Fibroblast of peridontal ligament (primary cell): ENCODE data around the gene SCAPER.

ENCODE experiments used
- DNase-seq: peaks from one replicate; pipeline ENCODE4 v3.0.0-alpha.2; 2010; ENCODE audit errors: extremely low read depth

The SCAPER gene, protein sequence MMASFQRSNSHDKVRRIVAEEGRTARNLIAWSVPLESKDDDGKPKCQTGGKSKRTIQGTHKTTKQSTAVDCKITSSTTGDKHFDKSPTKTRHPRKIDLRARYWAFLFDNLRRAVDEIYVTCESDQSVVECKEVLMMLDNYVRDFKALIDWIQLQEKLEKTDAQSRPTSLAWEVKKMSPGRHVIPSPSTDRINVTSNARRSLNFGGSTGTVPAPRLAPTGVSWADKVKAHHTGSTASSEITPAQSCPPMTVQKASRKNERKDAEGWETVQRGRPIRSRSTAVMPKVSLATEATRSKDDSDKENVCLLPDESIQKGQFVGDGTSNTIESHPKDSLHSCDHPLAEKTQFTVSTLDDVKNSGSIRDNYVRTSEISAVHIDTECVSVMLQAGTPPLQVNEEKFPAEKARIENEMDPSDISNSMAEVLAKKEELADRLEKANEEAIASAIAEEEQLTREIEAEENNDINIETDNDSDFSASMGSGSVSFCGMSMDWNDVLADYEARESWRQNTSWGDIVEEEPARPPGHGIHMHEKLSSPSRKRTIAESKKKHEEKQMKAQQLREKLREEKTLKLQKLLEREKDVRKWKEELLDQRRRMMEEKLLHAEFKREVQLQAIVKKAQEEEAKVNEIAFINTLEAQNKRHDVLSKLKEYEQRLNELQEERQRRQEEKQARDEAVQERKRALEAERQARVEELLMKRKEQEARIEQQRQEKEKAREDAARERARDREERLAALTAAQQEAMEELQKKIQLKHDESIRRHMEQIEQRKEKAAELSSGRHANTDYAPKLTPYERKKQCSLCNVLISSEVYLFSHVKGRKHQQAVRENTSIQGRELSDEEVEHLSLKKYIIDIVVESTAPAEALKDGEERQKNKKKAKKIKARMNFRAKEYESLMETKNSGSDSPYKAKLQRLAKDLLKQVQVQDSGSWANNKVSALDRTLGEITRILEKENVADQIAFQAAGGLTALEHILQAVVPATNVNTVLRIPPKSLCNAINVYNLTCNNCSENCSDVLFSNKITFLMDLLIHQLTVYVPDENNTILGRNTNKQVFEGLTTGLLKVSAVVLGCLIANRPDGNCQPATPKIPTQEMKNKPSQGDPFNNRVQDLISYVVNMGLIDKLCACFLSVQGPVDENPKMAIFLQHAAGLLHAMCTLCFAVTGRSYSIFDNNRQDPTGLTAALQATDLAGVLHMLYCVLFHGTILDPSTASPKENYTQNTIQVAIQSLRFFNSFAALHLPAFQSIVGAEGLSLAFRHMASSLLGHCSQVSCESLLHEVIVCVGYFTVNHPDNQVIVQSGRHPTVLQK (N-terminal part only)

DNA sequence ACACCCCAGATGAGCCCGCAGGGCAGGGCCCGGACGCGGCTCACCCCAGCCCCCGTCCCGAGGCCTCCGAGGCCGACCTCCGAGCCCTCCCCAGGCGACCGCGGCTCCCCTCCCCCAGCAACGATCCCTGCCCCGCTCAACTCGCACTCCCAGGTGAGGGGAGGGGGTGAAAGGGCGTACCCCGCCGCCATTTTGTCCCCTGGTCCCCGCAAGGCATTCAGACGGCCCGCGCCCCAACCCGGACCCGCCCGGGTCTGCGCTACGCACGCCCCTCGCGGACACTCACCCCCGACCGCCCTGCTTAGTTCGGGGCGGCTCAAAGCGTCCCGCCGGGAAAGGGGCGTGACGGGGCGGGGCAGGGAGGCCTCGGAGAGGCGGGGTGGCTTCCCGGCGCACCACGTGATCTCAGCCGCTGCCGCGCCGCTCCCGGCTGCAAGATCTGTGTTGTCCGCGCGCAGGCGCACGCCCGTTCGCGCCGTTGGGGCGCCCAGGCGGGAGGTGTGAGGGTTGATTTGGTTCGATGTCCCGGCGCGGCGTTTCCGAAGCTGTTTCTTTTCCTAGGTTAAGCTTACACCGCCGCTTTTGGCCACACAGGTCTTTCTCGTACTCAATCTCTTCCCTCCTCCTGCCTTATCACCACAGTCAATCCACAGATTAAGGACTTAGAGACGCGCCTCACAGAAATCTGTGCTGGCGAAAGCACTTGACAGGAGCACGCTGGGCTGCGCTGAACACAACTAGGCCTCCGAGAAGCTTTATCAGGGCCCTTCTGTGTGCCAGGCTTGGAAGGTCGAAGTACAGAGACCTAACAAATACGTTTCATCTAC, at the start of gene SCAPER:
SCAPER (minus strand) TSS at position 328 of the 827 bp plus-strand sequence. CDS start 21,523 bp downstream, outside the sequence.
- peak; percentile 75 for DNase-seq

DNA sequence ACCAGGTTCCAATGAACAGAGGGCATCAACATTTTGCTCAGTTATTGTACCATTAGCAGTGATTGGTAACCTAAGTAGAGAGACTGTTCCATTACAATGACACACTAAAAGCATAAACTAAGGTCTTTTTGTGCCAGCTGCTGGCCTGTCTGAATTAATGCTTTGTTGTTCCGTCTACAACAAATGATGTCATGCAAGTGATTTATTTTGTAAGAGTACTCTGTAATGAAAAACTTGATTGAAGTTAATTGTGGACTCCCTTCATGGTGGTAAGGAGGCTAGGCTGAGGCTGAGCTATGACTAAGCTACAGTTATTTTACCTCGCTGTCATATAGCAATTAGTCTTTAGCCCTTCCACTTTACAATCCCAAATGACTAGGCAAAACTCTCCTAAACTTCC, 49.6 kb upstream of the SCAPER start:
- DNase-seq = no peak

DNA sequence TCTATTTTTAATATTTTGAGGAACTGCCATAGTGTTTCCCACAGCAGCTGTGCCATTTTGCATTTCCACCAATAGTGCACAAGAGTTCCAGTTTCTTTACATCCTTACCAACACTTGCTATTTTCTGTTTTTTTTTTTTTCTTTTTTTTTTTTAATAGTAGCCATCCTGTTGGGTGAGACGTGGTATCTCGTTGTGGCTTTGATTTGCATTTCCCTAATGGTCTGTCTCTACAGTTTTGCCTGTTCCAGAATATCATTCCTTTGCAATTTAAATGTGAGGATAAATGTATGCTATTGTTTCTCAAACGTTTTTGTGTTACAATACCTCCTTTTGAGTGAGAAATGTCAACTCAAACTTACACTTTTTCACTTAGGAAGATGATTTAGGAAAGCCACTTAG, 48.8 kb upstream of the SCAPER start:
- DNase-seq = no peak

DNA sequence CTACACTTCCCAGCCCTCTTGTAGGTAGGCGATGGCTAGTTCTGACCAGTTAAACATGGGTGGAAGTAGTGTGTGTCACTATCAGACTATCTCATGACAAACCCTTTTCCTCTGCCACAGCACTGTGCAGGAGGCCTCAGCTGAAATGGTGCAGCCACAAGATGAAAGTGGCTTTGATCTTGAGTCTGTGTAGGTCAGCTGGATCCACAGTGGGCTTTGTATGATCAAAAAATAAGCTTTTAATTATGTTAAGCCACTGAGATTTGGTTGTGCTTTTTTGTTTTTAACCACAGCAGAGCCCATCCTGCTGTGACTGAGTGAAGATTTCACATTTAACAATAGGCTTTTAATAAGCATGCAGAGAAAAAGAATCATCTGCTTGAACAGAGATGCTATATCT, 46.1 kb upstream of the SCAPER start:
- no peak for DNase-seq

DNA sequence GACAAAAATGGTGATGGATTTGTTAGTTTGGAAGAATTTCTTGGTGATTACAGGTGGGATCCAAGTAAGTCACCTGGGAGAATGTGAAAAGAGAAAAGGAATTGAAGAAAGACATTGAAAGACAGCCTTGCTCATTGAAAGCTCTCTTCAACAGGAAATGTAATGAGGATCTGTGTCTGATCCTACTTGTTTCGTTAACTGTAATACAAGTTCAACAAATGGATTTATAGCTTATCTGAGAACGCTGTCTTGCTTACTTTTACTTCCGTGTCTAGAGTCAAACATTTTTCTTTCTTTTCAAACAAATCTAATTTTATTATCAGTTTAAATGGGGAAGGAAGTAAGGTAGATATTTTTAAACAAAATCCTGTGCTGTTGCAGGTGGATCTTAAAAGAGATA, 42.3 kb upstream of the SCAPER start:
- DNase-seq = no peak

DNA sequence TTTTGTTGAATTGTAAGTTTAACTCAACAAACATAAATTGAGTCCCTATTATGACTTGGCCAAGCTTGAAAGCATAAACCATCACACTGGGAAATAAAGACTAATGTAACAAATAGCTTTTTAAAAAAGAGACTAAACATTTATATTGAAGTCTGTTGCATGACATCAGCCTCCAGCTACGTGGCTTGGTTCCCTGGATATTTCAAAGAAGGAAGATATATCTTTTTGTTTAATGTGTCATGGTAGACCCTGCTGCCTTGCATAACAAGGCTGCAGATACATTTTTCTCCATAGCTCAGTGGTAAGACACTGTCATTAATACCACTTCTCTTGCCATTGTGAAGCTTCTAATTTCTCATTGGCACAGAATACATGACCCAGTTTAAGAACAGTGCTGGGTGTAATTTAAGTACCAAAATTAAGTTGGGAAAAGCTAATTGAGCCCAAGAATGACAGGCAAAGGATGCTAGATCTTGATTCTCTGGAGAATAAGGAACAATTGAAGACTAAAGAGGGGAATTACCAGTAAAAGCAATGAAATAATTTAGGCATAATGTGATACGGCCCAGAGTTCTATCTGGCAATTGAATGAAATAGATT, 40.5 kb upstream of the SCAPER start:
- DNase-seq = no peak

DNA sequence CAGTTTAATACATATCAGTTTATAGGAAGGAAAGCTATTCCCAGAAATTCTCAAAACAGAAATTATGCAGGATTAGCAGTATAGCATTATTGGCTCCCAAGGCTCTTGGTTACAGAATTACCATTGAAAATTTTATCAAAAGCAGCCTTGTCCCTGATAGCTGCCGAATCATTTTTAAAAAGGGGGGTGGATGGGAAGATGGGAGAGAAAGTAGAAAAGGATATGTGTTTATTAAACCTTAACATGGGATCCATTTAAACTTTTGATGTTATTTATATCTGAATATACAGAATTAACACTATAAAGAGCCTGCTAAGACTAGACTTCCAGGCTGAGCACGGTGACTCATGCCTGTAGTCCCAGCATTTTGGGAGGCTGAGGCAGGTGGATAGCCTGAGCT, 37.2 kb upstream of the SCAPER start:
- no peak for DNase-seq

DNA sequence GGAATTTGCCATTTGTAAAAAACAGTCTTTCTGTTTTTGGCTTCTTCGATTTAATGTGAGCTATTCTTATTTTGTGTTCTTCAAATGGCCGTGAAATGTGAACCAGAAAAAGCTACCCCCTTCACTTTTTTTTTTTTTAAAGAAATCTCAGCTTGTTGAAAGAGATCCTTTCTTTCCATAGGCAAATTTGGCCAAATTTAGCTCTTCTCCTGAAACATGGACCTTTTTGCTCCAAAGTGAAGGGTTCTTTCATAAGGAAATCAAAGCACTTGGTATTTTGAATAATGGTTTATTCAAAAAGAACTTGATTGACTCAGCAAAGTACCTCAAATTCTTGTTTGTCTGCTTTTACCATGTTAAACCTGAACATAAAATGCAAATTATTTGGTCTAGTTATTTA, 36.5 kb upstream of the SCAPER start:
- no peak for DNase-seq

DNA sequence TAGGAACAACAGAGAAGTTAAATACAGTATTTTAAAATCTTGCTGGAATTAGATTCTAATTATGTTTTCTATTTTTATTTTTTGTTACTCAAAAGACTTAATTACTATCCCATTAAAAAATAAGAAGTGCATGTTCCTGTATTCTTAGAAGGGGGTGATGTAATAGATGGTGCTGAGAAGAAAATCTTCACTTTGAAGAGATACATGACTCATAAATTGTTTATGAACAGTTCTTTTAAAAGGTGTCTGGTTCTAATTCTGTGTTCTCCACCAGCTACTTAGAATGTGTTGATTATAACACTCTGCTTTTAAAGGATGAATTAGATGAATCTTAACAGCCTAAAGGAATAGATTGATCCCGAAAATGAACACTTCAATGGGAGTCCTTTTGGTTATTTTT, 34.6 kb upstream of the SCAPER start:
- DNase-seq = peak; percentile 2

DNA sequence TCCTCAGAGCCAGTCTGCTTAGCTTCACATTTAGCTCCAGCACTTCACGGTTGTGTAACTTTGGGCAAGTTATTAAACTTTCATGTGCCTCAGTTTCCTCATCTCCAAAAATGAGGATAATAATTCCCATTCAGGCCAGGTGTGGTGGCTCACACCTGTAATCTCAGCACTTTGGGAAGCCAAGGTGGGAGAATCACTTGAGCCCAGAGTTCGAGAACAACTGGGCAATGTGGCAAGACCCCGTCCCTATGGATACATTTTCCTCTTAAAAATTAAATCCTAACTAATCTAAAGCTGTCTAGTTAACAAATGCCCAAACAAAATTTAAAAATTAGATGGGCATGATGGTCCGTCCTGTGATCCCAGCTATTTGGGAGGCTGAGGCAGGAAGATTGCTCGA, 33.6 kb upstream of the SCAPER start:
- no peak for DNase-seq

DNA sequence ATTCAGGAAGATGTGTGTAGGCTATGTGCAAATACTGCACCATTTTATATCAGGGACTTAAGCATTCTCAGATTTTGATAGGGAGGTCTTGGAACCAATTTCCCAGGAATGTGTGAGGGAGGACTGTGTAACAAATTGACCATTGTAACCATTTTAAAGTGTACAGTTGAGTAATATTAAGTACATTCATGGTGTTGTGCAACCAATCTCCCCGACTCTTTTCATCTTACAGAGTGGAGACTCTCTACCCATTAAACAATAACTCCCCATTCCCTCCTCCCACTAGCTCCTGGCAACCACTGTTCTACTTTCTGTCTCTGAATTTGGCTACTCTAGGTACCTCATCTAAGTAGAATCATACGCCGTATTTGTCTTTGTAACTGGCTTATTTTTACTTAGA, 31.5 kb upstream of the SCAPER start:
- DNase-seq = no peak

DNA sequence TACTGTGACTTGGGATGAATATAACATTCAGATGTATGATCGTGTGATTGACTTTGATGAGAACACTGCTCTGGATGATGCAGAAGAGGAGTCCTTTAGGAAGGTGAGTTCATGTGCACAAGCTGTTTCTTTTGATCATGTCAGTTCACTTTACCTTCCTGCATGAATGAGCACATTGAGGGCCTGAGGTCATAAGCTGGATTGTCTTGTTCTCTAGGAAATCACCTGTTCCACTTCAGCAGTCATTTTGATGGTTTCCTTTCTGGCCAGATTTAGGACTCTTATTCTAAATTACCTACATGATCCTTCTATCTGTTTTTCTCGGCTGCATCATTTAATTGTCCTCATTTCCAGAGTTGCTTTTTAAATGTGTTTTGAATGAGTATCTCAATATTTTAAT, 30.5 kb upstream of the SCAPER start:
- no peak for DNase-seq

DNA sequence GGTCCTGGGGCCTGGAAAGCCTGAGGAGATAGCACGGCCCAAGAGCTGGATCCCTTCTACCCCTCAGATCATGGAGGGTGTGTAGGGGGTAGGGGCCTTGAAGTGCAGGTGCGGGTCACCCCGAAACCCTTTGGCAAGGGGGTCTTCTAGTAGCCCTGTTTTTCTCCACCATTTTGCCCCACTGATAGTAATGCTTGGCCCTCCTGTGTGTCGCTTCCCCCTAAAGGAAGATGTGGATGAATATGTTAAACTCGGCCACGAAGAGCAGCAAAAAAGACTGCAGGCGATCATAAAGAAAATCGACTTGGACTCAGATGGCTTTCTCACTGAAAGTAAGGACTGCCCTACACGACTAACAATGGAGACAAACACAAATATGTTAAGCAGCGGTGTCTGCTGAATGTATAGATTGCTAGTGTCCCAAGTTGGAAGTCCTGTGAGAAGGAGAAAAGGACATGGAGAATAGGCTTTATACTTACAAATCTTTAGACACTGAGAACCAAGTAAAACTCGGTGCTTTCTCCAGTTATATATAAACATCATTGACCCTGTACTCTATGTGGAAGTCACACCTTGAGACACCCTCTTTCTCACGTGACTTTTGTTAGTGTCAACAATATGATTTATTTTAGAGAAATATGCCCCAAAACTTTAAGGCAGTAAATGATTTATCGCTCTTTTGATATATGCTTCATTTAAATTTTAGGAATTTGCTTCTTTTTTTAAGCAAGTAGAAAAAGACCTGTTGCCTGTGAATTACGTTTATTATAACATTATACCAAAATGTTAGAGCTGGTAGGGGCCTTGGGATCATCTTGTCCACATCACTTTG, 27.2 kb upstream of the SCAPER start:
- peak; percentile 24 for DNase-seq

DNA sequence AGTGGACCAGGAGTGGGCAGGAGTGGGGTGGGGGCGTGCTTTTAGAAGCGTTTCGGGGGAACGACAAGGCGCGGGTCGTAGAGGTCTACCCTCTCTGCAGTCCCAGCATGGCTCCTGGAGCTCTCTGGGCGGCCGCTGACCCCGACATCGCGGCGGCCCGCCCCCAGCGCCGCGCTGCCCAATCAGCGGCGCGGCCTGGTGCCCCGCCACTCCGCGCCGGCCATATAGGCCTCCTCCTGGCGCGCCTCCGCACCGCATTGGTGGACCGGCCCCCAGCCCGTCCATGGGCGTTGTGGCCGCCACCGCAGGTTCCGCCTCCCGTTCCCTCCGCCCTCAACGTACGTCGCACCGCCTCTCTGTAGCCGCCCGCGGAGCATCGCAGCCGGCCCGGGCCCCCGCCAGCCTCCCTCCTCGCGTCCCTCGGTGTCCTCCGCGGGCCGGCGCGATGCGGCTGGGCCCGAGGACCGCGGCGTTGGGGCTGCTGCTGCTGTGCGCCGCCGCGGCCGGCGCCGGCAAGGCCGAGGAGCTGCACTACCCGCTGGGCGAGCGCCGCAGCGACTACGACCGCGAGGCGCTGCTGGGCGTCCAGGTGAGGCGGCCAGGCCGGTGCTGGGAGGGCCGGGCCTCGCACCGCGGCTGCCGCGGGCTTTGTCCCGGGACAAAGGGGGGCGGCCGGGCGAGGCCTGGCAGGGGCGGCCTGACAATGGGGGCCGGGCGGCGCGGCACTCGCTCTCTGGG, 26.4 kb upstream of the SCAPER start, which contains the start of gene RCN2:
RCN2 (plus strand) TSS at position 353 of the 738 bp plus-strand sequence; CDS start at position 446, 93 bp downstream.
- DNase-seq = peak; percentile 85

DNA sequence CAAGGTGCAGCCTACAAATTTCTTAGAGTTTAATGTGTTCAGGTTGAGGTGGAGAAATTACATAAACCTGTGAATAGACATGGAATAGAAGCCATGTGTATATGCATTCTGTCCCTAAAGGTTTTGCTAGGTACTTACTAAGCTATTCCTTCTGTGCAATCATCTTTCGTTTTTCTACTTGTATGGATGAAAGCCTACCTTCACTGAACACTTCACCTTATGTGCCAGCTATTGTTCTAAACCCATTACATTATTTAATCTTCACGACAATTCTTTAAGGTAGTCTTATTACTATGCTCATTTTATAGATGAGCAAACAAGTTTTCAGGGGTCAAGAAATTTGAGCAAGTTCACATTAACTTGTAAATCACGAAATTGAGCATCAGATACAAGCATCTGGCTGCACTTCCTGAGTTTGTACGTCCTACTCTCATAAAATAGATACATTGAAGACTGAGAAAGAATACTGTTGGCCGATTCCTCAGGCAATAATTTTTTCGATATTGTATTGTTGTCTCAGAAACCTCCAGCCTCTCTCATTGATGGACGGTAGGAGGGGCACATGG, 25.8 kb upstream of the SCAPER start:
- DNase-seq = no peak

DNA sequence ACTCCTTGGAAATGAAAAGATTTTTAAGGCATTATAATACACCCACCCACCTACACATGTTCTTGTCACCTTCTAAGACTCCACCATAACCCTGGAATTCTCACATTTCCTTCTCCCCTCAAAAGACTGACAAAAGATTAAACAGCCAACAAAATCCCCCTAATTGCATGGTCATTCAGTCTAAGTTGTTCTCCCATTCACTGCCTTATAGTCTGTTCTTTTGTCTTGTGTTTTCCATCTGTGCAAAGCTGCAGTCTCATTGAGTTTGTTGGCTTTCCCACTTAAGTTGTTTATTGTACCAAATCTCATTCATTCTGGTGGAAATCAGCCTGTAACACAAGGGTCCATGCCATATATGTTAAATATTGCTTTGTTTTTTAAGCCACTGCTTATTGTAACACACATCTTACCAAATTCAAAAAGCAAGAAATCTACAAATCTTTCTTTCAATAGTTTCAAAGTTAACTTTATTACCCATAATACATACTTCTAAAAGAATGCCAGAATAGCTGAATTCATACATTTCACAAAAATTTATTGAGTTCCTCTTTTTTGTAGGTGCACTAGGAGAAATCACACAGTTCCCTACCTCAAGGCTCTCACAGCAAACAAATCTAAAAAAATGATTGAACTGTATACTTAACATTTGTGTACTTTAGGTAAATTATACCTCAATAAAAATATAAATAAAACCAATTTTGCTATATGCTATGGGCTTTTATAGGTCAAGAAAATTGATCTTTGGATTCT, 24.0 kb upstream of the SCAPER start:
- DNase-seq = no peak

DNA sequence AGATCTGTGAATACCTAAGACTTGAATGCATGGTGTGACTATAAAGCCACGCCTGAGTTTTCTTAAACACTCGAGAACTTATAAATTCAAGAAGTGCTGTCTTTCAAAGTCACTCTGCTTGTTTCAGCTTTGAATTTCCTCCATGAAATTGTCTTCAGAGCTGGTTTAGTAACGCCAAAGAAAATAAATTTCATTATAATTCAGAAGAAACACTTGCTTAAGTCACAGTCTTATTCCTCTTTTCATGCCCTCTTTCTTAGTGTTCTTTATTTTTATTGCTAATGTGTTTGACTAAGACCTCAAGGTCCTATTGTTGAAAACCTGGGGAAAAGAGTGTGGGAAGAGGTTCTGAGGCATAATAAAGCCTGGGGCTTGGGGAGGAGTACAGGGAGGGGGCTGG, 23.1 kb upstream of the SCAPER start:
- DNase-seq = no peak

DNA sequence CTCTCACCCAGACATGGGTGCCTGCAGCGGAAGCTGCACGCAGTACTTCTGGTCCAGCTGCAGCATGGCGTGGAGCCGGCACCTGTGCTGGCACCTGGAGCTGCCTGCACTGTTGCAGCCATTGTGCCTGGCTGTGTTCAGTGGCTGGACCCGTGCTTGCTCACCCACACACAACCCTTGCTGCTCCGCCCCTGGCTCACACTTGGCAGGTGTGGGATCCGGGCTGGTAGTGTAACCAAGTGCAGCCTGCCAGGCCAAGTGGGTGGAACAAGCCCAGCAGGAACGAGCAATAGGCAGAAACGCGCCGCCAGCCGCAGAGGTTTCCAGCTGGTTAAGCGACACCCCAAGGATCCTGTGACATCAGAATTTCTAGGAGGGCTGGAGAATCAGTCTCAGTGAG, 11.2 kb upstream of the SCAPER start:
- DNase-seq = no peak
